ENCODE measurements around the gene LYSMD1.
"Not testable (repeated sequence)": the region's sequence is repeated elsewhere in the genome, so short reads cannot be mapped to it uniquely, and the experiment has no call there.

Gene LYSMD1, protein sequence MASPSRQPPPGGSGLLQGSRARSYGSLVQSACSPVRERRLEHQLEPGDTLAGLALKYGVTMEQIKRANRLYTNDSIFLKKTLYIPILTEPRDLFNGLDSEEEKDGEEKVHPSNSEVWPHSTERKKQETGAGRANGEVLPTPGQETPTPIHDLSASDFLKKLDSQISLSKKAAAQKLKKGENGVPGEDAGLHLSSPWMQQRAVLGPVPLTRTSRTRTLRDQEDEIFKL

DNA sequence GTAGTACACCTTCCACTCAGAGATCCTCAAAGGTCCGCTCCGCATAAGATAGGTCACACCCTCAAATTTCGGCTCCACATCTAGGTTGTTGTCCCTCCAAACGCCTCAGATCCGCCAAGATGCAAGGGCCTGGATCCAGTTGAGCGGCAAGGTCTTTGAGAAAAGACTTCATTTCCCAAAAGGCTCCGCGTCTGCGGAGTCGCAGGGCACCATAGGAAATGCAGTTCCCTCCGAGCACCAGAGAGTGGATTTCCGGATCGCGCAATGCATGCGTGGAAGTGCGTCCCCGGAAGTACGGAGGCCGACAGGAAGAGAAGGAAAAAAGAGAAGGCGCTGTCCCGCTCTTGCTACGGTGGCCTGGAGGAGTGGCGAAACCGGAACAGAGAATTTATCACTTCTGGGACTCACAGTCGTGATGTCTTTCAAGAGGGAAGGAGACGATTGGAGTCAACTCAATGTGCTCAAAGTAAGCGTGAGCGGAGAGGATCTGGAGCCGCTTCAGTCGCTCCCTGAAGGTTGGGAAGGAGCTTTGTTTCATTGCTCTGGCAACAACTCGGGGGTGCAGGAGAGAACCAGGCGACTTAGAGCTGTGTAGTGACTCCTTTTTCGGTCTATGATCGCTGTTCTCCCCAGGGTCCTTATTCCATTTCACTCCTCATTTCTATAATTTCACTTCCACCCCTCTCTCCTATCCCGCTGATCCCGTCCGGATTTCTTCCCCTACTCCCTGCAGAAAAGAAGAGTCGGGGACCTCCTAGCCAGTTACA is at the start of gene LYSMD1, which contains the start of gene SCNM1:
TSS of gene LYSMD1 (minus strand) at position 165 of the 767 bp plus-strand sequence. CDS start 644 bp downstream, outside the sequence.
TSS of gene SCNM1 (plus strand) at position 407 of the 767 bp plus-strand sequence. CDS start at position 416, 9 bp downstream.
- DNase-seq = peak; percentile 94

DNA sequence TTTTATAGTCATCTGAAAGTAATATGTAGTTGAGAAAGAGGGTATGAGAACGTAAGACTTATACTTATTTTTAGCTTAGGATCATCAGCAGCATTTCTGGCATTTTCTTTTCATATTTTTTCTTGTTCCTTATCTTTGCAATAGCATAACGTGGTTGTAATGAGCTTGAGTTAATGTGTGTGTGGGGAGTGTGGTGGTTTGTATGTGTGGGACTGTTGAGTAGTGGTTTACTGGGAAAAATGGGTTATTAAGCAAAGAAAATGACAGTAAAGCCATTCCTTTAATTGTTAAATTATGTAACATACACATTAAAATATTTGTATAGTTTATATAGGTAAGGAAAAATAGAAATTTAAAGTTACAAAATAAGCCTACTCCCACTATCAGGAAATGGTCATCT is 47.9 kb upstream of the LYSMD1 start:
- no peak for DNase-seq

DNA sequence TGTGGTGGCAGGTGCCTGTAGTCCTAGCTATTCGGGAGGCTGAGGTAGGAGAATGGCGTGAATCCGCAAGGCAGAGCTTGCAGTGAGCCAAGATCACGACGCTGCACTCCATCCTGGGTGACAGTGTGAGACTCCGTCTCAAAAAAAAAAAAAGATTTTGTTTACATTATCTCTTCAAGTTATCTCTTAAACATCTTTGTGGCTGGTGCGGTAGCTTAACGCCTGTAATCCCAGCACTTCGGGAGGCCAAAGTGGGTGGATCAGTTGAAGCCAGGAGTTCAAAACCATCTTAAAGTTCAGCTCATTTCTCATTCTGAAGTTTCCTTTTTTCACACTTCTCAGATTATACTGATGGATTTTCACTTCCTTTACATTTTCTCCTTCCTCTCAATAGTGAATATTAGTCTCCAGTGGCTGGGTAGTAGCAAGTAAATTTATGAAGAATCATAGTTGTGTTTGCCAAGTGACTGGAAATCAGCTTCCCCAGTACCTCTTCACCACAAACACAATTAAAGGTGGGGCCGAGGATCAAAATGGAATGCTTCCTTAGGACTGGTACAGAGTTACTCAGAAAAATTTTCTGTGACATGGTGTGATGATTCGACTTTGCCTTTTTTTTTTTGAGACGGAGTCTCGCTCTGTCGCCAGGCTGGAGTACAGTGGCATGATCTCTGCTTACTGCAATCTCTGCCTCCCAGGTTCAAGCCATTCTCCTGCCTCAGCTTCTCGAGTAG is 46.4 kb upstream of the LYSMD1 start:
- DNase-seq = no peak

DNA sequence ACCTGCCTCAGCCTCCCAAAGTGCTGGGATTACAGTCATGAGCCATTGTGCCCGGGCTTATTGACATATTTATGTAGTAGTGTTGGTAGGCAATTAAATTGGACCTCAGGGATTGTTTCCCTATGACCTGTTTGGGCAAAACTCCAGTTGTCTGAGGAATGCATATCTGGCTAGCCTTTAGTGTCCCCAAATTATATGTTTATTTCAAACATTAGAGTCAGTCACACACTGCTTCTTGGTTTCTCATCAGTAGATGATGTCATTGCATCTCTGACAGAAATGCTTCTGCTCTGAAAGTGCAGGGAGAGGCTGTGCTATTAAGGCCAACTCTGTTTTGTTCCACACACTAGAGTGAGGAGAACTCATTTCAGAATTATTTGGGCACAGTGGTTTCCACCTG is 45.1 kb upstream of the LYSMD1 start:
- no peak for DNase-seq

DNA sequence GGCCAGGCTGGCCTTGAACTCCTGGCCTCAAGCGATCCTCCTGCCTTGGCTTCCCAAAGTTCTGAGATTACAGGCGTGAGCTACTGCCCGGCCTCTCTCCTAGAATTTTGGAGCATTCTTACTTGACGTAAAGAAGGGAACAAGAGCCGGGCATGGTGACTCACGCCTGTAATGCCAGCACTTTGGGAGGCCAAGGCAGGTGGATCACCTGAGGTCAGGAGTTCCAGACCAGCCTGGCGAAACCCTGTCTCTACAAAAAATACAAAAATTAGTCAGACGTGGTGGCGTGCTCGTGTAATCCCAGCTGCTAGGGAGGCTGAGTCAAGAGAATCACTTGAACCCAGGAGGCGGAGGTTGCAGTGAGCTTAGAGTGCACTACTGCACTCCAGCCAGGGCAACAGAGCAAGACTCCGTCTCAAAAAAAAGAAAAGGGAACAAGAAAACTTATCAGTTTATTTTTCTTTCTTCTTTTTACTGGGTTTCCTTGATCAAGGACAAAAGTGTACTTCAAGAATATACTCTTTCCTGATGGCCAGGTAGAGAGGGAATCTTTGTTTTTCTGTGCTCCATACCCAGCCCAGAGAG is 39.8 kb upstream of the LYSMD1 start:
- not testable (repeated sequence) for DNase-seq

DNA sequence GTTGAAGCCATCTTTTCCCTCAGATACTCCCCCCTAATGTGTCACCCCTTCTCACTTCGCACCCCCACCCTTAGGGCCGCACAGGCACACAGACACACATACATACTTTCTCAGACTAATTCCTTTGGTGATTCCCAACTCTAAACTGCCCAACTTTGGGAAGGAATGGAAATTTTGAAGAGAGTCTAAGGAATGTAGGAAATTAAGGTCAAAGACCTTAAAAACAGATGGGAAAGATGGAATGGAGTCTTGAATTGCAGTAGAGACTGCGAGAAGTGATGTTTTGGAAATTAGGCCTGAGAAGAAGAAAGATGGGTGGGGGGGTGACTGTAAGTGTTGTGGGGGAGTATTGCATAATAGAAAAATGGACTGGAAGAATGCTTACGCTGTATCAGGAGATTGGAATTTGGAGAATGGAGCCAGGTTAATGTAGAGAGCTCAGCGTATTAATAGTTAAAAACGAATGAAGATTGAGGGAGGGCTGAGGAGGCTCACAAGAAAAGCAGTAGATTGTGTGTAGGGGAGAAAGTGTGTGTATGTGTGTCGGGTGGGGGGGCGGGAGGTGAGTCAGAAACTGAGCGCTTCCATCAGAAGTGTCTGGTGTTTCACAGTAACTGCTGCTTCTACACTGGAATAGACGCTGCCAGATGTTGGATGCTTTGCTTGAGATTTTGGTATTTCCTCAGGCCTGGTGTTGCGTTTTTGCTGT is 34.3 kb upstream of the LYSMD1 start:
- DNase-seq = no peak

DNA sequence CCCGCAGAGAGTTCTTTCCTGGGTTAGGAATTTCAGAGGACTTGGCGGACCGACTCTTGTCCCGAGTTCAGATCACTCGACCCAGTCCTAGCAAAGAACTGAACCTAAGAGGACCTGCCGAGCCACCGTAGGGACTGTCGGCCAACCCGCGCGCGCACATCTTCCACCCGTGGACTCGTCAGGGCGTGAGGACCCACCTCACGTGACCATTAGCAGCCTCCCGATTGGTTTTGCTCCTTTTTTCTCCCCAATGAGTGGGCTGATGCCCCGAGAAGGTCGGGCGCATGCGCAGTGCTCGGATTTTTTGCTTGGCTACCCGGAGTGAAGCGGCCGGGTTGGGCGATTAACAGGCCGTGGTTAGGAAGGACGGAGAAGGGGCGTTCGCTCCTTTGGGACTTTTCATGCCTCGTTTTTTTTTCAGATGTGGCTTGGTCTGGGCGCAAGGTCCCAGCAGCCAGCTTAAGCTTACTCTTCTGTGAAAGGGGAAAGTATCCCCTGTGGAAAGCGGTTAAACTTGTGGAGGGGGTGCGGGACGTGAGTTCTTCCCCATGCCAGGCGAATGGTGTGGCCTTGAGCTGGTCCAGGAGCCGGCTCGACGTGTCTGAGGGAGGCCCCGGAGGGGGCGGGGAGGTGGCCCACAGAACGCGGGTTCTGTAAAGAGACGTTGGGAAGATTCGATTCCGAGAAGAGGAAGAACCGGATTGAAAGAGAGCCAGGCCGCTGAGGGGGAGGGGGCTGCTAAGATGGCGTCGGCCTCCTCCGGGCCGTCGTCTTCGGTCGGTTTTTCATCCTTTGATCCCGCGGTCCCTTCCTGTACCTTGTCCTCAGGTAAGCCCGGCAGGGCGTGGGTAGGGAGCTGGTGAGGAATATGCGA is 32.8 kb upstream of the LYSMD1 start, which contains the start of gene PIP5K1A:
TSS of gene PIP5K1A (plus strand) at position 299 of the 874 bp plus-strand sequence. CDS start at position 744, 445 bp downstream.
- DNase-seq = peak; percentile 100

DNA sequence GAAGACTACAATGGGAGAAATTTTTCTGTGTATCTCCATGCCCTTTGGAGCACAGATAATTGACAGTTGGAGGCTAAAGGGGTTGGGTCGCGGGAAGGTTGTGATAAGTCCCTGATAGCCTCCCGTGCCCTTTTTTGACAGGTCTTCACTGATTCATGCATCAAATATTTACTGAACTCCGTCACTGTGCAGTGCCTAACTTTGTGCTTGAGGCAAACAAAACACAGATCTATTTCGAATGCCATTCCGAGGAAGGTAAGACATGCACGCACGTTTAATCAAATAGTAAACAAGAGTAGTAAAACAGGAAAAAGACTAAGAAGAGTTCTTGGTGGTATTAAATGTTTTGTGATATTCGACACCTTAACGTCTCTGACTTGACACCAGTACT is 32.2 kb upstream of the LYSMD1 start:
- no peak for DNase-seq

DNA sequence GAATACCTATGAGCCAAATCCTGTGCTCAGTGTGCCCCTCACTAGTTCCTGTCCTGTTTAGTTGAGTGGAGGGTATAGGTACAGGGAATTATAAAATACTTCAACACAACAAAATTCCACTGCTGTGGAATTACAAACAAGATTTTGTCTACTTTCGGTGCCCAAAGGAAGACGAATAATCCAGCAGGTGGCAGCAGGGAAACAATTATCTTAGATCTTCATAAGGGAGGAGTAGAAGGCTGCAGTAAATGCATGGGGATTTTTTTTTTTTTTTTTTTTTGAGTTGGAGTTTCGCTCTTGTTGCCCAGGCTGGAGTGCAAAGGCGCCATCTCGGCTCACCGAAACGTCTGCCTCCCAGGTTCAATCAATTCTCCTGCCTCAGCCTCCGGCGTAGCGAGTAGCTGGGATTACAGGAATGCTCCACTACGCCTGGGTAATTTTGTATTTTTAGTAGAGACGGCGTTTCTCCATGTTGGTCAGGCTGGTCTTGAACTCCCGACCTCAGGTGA is 30.6 kb upstream of the LYSMD1 start:
- DNase-seq = peak; percentile 63

DNA sequence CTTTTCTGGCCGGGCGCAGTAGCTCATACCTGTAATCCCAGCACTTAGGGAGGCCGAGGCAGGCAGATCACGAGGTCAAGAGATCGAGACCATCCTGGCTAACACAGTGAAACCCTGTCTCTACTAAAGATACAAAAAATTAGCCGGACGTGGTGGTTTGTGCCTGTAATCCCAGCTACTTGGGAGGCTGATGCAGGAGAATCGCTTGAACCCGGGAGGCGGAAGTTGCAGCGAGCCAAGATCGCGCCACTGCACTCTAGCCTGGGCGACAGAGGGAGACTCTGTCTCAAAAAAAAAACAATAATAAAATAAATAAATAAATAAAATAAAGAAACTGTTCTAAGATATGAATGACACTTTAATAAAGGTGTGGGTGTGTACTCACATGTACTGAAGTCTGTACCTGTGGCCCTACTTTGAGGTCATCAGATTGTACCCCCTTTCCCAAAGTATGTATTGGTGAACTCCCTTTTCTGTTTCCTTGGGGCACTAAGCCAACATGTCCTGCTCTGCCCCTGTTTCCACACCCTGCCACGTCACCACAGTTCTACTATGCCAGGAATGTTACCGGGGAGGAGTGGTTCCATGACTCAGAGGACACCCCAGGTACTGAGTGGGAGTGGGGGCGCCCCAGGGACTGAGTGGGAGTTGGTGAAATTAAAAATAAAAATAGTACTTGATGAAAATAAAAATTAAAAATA is 29.3 kb upstream of the LYSMD1 start:
- not testable (repeated sequence) for DNase-seq

DNA sequence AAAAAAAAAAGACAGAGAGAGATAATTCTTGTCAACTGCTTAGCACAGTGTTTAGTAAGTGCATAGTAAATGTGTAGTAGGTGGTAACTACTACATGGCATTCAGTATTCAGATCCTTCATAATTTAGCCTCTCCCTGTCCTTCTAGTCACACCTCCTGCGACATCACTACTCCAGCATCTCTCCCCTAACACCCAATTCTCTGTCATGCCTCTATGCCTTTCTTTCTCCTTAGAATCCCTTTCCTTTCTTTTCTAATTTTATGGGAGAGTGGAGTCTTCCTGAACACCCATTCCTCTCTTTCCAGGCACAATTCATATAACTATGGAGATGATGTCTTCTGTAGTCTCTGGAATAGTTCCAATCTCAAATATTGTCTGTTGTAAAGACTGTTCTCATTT is 28.2 kb upstream of the LYSMD1 start:
- DNase-seq = no peak

DNA sequence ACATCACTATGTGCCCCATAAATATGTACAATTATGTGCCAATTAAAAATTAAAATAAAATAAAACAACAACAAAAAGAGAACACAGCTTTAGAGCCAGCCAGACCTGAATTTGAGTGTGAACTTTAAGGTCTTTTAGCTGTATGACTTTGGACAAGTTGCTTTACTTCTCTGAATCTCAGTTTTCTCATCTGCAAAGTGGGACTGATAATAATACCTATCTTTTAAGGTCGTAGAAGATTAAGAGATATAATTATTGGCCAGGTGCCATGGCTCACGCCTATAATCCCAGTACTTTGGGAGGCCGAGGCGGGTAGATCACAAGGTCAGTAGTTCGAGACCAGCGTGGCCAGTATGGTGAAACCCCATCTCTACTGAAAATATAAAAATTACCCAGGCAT is 27.6 kb upstream of the LYSMD1 start:
- DNase-seq = no peak

DNA sequence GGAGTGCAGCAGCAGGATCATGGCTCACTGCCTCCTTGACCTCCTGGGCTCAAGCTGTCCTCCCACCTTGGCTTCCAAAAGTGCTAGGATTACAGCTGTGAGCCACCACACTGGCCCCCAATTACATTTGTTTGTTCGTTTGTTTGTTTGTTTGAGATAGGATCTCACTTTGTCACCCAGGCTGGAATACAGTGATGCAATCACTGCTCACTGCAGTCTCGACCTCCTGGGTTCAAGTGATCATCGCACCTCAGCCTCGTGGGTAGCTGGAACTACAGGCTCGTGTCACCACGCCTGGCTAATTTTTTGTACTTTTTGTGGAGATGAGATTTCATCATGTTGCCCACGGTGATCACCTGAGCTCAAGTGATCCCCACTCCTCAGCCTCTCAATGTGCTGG is 26.3 kb upstream of the LYSMD1 start:
- DNase-seq = no peak

DNA sequence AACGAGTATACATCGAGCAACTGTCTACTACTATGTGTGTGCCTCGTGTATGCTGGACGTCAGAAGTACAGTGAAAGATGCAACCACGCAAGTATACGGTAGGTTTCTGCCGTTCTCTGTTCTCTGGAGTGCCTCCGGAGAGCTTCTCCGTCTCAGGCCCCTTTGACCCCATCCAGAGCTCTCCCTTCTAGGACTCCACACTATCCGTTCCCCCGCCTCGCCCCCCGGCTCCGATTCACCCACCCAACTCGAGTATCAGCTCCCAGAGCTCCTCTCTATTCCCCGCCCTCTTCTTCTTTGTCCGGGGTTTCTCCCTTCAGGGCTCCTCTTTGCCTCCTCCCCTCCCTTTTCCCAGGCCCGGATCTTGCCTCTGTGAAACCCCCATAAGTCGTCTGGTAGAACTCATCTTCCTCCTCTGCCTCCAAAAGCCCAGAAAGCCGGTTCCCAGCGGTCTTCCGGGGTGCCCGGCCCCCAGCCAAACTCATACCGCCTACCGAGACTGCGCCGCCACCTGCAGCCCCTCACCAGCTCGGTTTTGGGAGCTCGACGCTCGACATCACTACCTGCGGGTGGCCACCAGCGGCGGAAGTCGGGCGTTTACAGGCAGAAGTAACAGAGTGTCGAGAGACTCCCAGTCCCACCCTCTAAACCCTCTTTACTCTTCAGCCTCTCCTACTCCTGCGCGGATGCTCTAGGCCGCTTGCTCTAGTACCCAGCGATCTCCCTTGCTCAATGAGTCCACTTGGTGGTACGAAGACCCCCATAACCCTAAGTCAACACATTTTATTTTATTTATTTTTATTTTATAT is 24.1 kb upstream of the LYSMD1 start, which contains the start of gene VPS72:
TSS of gene VPS72 (minus strand) at position 561 of the 809 bp plus-strand sequence. CDS start at position 485, 76 bp downstream.
- peak; percentile 88 for DNase-seq

DNA sequence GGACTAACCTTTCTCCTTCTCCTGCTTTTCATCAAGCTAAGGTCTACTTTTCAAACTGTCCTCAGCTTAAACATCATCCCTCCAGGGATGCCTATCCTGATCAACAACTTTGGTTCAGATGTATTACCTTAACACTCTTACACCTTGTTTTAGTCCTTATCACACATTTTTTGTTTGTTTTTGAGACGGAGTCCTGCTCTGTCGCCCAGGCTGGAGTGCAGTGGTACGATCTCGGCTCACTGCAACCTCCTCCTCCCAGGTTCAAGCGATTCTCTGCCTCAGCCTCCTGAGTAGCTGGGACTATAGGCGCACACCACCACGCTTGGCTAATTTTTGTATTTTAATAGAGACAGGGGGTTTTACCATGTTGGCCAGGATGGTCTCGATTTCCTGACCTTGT is 23.0 kb upstream of the LYSMD1 start:
- DNase-seq = not testable (repeated sequence)

DNA sequence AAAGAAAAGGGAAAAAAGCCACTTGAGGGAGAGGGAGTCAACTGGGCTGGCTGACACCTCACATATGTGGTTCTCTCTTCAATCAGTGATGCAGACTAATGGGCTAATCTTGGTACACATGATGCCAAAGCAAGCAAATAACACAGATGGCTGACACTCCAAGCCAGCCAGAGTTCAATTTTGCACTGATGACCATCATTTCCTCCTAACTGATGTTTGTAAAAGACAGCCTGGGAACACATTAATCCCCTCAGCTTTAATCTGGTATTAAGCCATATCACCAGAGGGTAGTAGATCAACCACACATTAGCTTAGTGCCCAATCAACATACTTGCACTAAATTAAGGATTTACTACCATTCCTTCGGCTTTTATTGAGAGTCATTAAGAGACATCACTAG is 21.5 kb upstream of the LYSMD1 start:
- no peak for DNase-seq

DNA sequence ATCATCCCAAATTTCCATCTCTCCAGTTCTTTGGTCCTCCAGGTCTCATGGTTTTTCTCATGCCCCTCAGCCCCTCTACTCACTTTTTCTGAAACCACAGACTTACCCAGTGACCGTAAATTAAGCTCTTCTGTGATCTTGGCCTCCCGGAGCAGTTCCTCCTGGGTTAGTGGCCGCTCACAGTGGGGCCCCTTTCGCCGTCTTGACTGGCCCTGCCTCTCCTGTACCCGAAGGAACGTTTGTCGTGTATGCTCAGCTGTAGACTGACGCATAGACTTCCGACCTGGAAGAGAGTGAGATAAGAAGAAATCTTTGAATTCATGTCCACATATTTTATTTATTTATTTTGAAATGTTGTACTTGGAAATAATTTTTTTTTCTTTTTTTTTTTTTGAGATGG is 18.5 kb upstream of the LYSMD1 start:
- DNase-seq = no peak

DNA sequence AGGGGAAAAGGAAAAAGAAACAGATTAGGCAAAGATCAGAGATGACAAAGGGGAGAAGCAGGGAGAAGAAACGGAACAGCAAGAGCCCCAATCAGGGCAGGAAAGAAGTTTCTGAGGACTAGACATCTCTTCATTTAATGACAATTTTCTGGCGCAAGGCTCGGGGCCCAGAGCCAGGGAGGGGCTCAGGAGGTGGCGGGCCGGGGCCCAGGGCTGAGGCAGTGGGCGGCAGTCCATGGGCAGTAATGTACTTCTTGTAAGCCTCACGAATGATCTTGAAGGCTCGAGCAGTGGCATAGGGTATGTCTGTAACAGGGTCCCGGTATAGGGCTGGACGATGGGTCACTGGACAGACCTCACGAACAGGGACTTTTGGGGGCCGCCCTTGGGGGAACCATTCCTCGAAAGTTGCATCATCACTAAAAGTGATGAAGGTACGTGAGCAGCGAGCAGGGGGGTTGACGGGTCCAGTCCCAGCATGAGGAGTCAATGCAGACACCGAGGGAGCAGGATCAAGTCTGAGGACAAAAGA is 10.9 kb upstream of the LYSMD1 start:
- DNase-seq = no peak

DNA sequence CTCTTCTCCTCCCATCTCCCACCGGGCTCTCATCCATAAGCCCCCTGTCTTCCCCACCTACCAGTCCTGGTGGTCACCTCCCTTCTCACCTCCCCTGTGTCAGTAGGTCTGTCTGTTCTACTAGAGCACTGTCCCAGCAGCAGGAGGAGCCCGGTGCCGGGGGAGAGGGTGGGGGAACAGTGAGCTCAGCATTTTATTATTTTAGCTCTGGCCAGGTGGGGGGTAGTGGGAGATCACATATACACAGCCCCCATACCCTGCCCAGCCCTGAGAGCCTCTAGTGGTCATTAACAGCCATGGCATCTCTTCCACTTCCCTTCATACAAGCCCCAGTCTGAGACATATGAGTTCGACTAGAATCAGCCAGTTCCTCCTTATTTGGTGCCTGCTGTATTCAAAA is 10.2 kb upstream of the LYSMD1 start, which contains the start of gene TMOD4:
TSS of gene TMOD4 (minus strand) at position 119 of the 400 bp plus-strand sequence. CDS start 1,106 bp downstream, outside the sequence.
- DNase-seq = no peak
